IMR-90 (cell line): ENCODE data around the gene VAC14.

Experiments used
- CTCF ChIP-seq: conservative IDR thresholded peaks from 2 replicates; pipeline ENCODE4 v1.5.1; 2012; ENCODE audit warnings: mild to moderate bottlenecking, low read depth, low read length, improper control_type of control experiment
- MAFK ChIP-seq: IDR thresholded peaks from 2 replicates; pipeline ENCODE4 v1.6.1; 2012; ENCODE audit warnings: low read depth, low read length, improper control_type of control experiment
- MAZ ChIP-seq: IDR thresholded peaks from 2 replicates; pipeline ENCODE4 v1.6.1; 2012; ENCODE audit warnings: low read depth, mild to moderate bottlenecking, low read length, improper control_type of control experiment, moderate library complexity, borderline replicate concordance
- POLR2A ChIP-seq: IDR thresholded peaks from 2 replicates; pipeline ENCODE4 v1.6.1; 2012; ENCODE audit warnings: mild to moderate bottlenecking, low read depth, low read length
- RAD21 ChIP-seq: IDR thresholded peaks from 2 replicates; pipeline ENCODE4 v1.6.1; 2012; ENCODE audit warnings: low read length, improper control_type of control experiment

DNA sequence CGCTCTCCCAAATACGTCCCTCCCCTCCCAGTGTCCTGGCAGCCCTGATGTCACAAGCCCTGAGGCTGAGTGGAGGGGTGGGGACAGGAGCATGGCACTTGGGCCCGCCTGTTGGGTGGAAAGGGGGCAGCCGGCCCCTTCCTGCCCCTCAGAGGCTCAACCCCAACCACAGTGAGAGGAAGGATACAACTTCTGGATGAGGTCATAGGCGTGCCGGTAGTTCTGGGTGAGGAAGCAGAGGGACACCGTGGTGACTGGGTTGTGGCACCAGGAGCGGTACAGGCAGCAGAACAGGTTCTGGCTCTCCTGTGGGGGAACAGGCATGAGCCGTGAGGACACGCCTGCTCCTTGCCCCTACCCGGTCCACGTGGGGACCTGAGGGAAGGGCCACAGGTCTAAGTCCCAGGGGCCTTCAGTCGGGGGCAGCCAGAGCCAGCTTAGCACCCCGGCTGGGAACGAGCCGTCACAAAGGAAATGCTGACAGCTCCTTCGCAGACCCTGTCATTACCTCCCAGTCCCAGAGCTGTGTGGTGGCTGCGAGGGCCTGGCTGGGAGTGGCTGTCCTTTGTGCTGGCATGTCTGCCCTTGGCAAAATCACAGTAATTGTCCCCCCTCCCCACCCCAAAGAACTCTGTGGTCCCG is 103.9 kb downstream of the VAC14 start:
- TF ChIP-seq MAZ (no peak), RAD21 (no peak), CTCF (no peak), MAFK (no peak), POLR2A (no peak)
